ENCODE measurements around the gene RHOT2.

The RHOT2 gene

GRCh38 chr16:716768-717325 lies 48.9 kb downstream of the RHOT2 start:
- no peak for DNase-seq

GRCh38 chr16:717450-718245 lies 49.7 kb downstream of the RHOT2 start:
- DNase-seq: no peak

- DNase-seq: no peak
Observed at GRCh38 chr16:718389-718788, 50.5 kb downstream of the RHOT2 start.

GRCh38 chr16:718922-719321 lies 51.0 kb downstream of the RHOT2 start:
- DNase-seq: no peak

GRCh38 chr16:719815-720446 lies 52.0 kb downstream of the RHOT2 start:
- DNase-seq: no peak

- DNase-seq: peak; percentile 30
Observed at GRCh38 chr16:720447-720989, 52.6 kb downstream of the RHOT2 start.

- peak; percentile 84 for DNase-seq
Observed at GRCh38 chr16:720990-721764, 53.2 kb downstream of the RHOT2 start, which contains the start of gene ANTKMT. TSS of gene ANTKMT (plus strand) at chr16:721146. CDS start at chr16:721275, 129 bp downstream.

GRCh38 chr16:721765-722540 lies 54.0 kb downstream of the RHOT2 start:
- DNase-seq: no peak

GRCh38 chr16:722835-723633 lies 55.1 kb downstream of the RHOT2 start:
- no peak for DNase-seq

GRCh38 chr16:723695-724094 lies 55.8 kb downstream of the RHOT2 start:
- no peak for DNase-seq
